HEK293 (cell line): ENCODE data around the gene TRUB1.

Source experiments
- CTCF ChIA-PET: fragments of 350-600 bp; formaldehyde crosslinking; extraction: SDS; loops from one replicate; lab custom pipeline; 2021; ENCODE audit warnings: antibody characterized with exemption; lab: Yijun Ruan, JAX
- POLR2A ChIA-PET: fragments of 300-600 bp; formaldehyde crosslinking; extraction: SDS; loops from one replicate; lab custom pipeline; 2020; ENCODE audit warnings: antibody characterized with exemption, inconsistent platforms; lab: Yijun Ruan, JAX
- H3K27ac ChIP-seq: fragments of 200-500 bp; sonication (Bioruptor generic); 2 replicates; pipeline ENCODE4 v1.5.1; 2014; ENCODE audit warnings: low read depth, low read length, control low read depth, inconsistent platforms; ENCODE audit errors: extremely low read depth
- H3K36me3 ChIP-seq, 2 experiments: fragments of 200-500 bp in 1 of 2; sonication (Bioruptor generic) in 1 of 2; 1 replicate in 1 of 2; 2 replicates in 1 of 2; pipeline ENCODE4 v1.5.1; 2014 to 2017; ENCODE audit warnings: inconsistent platforms in 2 of 2, low read length in 2 of 2; ENCODE audit not compliant: control insufficient read depth in 2 of 2, insufficient read depth in 1 of 2
- H3K4me1 ChIP-seq: fragments of 200-500 bp; sonication (Bioruptor generic); 2 replicates; pipeline ENCODE4 v1.5.1; 2014; ENCODE audit warnings: mild to moderate bottlenecking, low read length, inconsistent platforms; ENCODE audit not compliant: control insufficient read depth, insufficient read depth
- H3K4me3 ChIP-seq: 2 replicates; pipeline ENCODE4 v1.5.1; 2011; ENCODE audit warnings: low read depth, mild to moderate bottlenecking, control low read depth, low read length, moderate library complexity
- H3K9me3 ChIP-seq: fragments of 200-500 bp; sonication (Bioruptor generic); 2 replicates; pipeline ENCODE4 v1.5.1; 2014; ENCODE audit warnings: low read depth, low read length, inconsistent platforms; ENCODE audit not compliant: control insufficient read depth, insufficient read depth
- GFI1B ChIP-seq: fragments of 450-650 bp; formaldehyde crosslinking; IDR thresholded peaks from 2 replicates; pipeline ENCODE4 v1.5.1; 2016; ENCODE audit warnings: missing biosample characterization, missing genetic modification characterization
- KLF1 ChIP-seq: fragments of 450-650 bp; formaldehyde crosslinking; IDR thresholded peaks from 2 replicates; pipeline ENCODE4 v1.5.1; 2016; ENCODE audit warnings: missing biosample characterization, missing genetic modification characterization
- REST ChIP-seq: fragments of 450-650 bp; formaldehyde crosslinking; IDR thresholded peaks from 2 replicates; pipeline ENCODE4 v1.5.1; 2016; ENCODE audit warnings: missing biosample characterization, missing genetic modification characterization
- TCF7L2 ChIP-seq: IDR thresholded peaks from 2 replicates; pipeline ENCODE4 v1.6.1; 2011; ENCODE audit warnings: low read depth, mild to moderate bottlenecking, inconsistent platforms, low read length, moderate library complexity, borderline replicate concordance
- ZFP3 ChIP-seq: fragments of 450-650 bp; formaldehyde crosslinking; IDR thresholded peaks from 2 replicates; pipeline ENCODE4 v1.5.1; 2016; ENCODE audit warnings: low read depth, missing biosample characterization, missing genetic modification characterization
- ZNF132 ChIP-seq: fragments of 450-650 bp; formaldehyde crosslinking; IDR thresholded peaks from 2 replicates; pipeline ENCODE4 v1.5.1; 2017; ENCODE audit warnings: missing biosample characterization, missing genetic modification characterization, borderline replicate concordance
- ZNF140 ChIP-seq: fragments of 450-650 bp; formaldehyde crosslinking; IDR thresholded peaks from 2 replicates; pipeline ENCODE4 v1.5.1; 2016; ENCODE audit warnings: missing biosample characterization, missing genetic modification characterization
- ZNF19 ChIP-seq: fragments of 450-650 bp; formaldehyde crosslinking; IDR thresholded peaks from 2 replicates; pipeline ENCODE4; 2016; ENCODE audit warnings: missing biosample characterization, missing genetic modification characterization, low read depth
- ZNF221 ChIP-seq: fragments of 450-650 bp; formaldehyde crosslinking; IDR thresholded peaks from 2 replicates; pipeline ENCODE4 v1.5.1; 2017; ENCODE audit warnings: missing biosample characterization, missing genetic modification characterization, borderline replicate concordance
- ZNF266 ChIP-seq: fragments of 450-650 bp; formaldehyde crosslinking; IDR thresholded peaks from 2 replicates; pipeline ENCODE4 v1.5.1; 2016; ENCODE audit warnings: missing biosample characterization, missing genetic modification characterization, low read depth
- ZNF404 ChIP-seq: fragments of 450-650 bp; formaldehyde crosslinking; IDR thresholded peaks from 2 replicates; pipeline ENCODE4 v1.5.1; 2017; ENCODE audit warnings: missing biosample characterization, missing genetic modification characterization
- ZNF529 ChIP-seq: fragments of 450-650 bp; formaldehyde crosslinking; IDR thresholded peaks from 2 replicates; pipeline ENCODE4 v1.5.1; 2017; ENCODE audit warnings: missing genetic modification characterization, missing biosample characterization; ENCODE audit not compliant: insufficient replicate concordance
- ZNF623 ChIP-seq: fragments of 450-650 bp; formaldehyde crosslinking; IDR thresholded peaks from 2 replicates; pipeline ENCODE4 v1.5.1; 2016; ENCODE audit warnings: missing biosample characterization, missing genetic modification characterization
- ZNF664 ChIP-seq: fragments of 450-650 bp; formaldehyde crosslinking; IDR thresholded peaks from 2 replicates; pipeline ENCODE4 v1.5.1; 2016; ENCODE audit warnings: missing biosample characterization, missing genetic modification characterization
- ZNF837 ChIP-seq: fragments of 450-650 bp; formaldehyde crosslinking; IDR thresholded peaks from 2 replicates; pipeline ENCODE4 v1.5.1; 2016; ENCODE audit warnings: missing biosample characterization, missing genetic modification characterization
- TF ChIP-seq, protein P1 (sequence below): sonication (generic); formaldehyde crosslinking; IDR thresholded peaks from 2 replicates; pipeline ENCODE4 v1.8.1; 2022; ENCODE audit warnings: mild to moderate bottlenecking, moderate library complexity, missing genetic modification reagents
- TF ChIP-seq, protein P2 (sequence below): fragments of 450-650 bp; formaldehyde crosslinking; IDR thresholded peaks from 2 replicates; pipeline ENCODE4 v1.5.1; 2016; ENCODE audit warnings: missing biosample characterization, missing genetic modification characterization, low read depth

TRUB1 gene

GRCh38 chr10:114996542-114996941 is 58.5 kb downstream of the TRUB1 start:
- TF ChIP-seq ZFP3 (tag by site-specific recombination) (no peak), GFI1B (tag by site-specific recombination) (no peak)
- TF ChIP-seq, protein P1, sequence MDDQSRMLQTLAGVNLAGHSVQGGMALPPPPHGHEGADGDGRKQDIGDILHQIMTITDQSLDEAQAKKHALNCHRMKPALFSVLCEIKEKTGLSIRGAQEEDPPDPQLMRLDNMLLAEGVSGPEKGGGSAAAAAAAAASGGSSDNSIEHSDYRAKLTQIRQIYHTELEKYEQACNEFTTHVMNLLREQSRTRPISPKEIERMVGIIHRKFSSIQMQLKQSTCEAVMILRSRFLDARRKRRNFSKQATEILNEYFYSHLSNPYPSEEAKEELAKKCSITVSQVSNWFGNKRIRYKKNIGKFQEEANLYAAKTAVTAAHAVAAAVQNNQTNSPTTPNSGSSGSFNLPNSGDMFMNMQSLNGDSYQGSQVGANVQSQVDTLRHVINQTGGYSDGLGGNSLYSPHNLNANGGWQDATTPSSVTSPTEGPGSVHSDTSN: no peak
- ChIA-PET POLR2A (no interaction called here), CTCF (interaction anchor here (0.5 to 1.4 kb wide), 2 partner anchors 67 to 1390 kb away, joined by 3 to 4 read pairs; no protein-coding TSS in a partner anchor)
- H3K27ac ChIP-seq: no peak overlapping the region
- H3K9me3 ChIP-seq: no peaks in the 10 kb centered on the region
- no peak overlapping the region for H3K4me3 ChIP-seq
- no peaks in the 10 kb centered on the region for H3K36me3 ChIP-seq
- no peaks in the 10 kb centered on the region for H3K4me1 ChIP-seq

GRCh38 chr10:114998993-114999392 is 61.0 kb downstream of the TRUB1 start:
- Histone ChIP-seq H3K36me3 (no peaks in the 10 kb centered on the region), H3K4me3 (no peak overlapping the region), H3K27ac (no peak overlapping the region), H3K4me1 (no peaks in the 10 kb centered on the region), H3K9me3 (no peaks in the 10 kb centered on the region)
- ChIA-PET CTCF (interaction anchor here (0.6 kb wide), 1 partner anchor 775 kb away, joined by 3 read pairs; no protein-coding TSS in a partner anchor), POLR2A (no interaction called here)
- TF ChIP-seq REST (tag by site-specific recombination): no peak
- TF ChIP-seq ZNF529 (tag by site-specific recombination): no peak
- TF ChIP-seq, protein P2, sequence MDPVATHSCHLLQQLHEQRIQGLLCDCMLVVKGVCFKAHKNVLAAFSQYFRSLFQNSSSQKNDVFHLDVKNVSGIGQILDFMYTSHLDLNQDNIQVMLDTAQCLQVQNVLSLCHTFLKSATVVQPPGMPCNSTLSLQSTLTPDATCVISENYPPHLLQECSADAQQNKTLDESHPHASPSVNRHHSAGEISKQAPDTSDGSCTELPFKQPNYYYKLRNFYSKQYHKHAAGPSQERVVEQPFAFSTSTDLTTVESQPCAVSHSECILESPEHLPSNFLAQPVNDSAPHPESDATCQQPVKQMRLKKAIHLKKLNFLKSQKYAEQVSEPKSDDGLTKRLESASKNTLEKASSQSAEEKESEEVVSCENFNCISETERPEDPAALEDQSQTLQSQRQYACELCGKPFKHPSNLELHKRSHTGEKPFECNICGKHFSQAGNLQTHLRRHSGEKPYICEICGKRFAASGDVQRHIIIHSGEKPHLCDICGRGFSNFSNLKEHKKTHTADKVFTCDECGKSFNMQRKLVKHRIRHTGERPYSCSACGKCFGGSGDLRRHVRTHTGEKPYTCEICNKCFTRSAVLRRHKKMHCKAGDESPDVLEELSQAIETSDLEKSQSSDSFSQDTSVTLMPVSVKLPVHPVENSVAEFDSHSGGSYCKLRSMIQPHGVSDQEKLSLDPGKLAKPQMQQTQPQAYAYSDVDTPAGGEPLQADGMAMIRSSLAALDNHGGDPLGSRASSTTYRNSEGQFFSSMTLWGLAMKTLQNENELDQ (tag by site-specific recombination): no peak
- TF ChIP-seq ZNF140 (tag by site-specific recombination): no peak

- H3K4me1 ChIP-seq: no peaks in the 10 kb centered on the region
- POLR2A ChIA-PET: no interaction called here
- no peaks in the 10 kb centered on the region for H3K9me3 ChIP-seq
- no peak overlapping the region for H3K27ac ChIP-seq
- TF ChIP-seq ZNF404 (tag by site-specific recombination): no peak
- no peak for TF ChIP-seq TCF7L2
- no peak for TF ChIP-seq ZNF664 (tag by site-specific recombination)
- no peak for TF ChIP-seq ZNF19 (tag by site-specific recombination)
- TF ChIP-seq ZNF623 (tag by site-specific recombination): no peak
- no peak for TF ChIP-seq ZNF221 (tag by site-specific recombination)
- TF ChIP-seq, protein P1: no peak
- TF ChIP-seq ZNF837 (tag by site-specific recombination): no peak
- TF ChIP-seq ZNF132: no peak
- no peak for TF ChIP-seq ZNF266 (tag by site-specific recombination)
- TF ChIP-seq KLF1: no peak
- no peaks in the 10 kb centered on the region for H3K36me3 ChIP-seq
- CTCF ChIA-PET: interaction anchor here (0.6 to 1.7 kb wide), 2 partner anchors 124 to 134 kb away, joined by 3 to 6 read pairs; no protein-coding TSS in a partner anchor
- H3K4me3 ChIP-seq: no peak overlapping the region
Observed at GRCh38 chr10:115001506-115002381, 63.7 kb downstream of the TRUB1 start.
